Glomerular visceral epithelial cell (primary cell): Measurements from ENCODE around the gene SYVN1.
"Not testable (repeated sequence)": the region's sequence is repeated elsewhere in the genome, so short reads cannot be mapped to it uniquely, and the experiment has no call there.

Experiments used
- DNase-seq: peaks from one replicate; pipeline ENCODE4 v3.0.0-alpha.2; 2016; ENCODE audit errors: extremely low spot score

Gene SYVN1

GRCh38 chr11:65134240-65134951 lies at the start of gene SYVN1:
SYVN1 (minus strand) TSS chr11:65134519; CDS start chr11:65133601, 918 bp downstream.
- DNase-seq, result peak; percentile 80

GRCh38 chr11:65183201-65183891 lies 49.0 kb upstream of the SYVN1 start:
- DNase-seq, result no peak

- peak; percentile 39 for DNase-seq
Observed at GRCh38 chr11:65182258-65183170, 48.2 kb upstream of the SYVN1 start.

- DNase-seq, result peak; percentile 89
Observed at GRCh38 chr11:65181569-65182257, 47.4 kb upstream of the SYVN1 start, which contains the start of gene CAPN1. CAPN1 (plus strand) TSS chr11:65181928; CDS start chr11:65182702, 774 bp downstream.

- DNase-seq, result peak; percentile 65
Observed at GRCh38 chr11:65180877-65181568, 46.7 kb upstream of the SYVN1 start.

- not testable (repeated sequence) for DNase-seq
Observed at GRCh38 chr11:65174571-65175010, 40.3 kb upstream of the SYVN1 start.

GRCh38 chr11:65172600-65172999 lies 38.3 kb upstream of the SYVN1 start:
- no peak for DNase-seq

GRCh38 chr11:65170058-65170534 lies 35.8 kb upstream of the SYVN1 start, which contains the start of gene SPDYC:
SPDYC (plus strand) TSS chr11:65170233; CDS start chr11:65171358, 1,125 bp downstream.
- no peak for DNase-seq

GRCh38 chr11:65169164-65169641 lies 34.9 kb upstream of the SYVN1 start:
- DNase-seq, result no peak

GRCh38 chr11:65167656-65168055 lies 33.3 kb upstream of the SYVN1 start:
- DNase-seq, result no peak

- no peak for DNase-seq
Observed at GRCh38 chr11:65166893-65167292, 32.6 kb upstream of the SYVN1 start.

GRCh38 chr11:65165410-65166317 lies 31.3 kb upstream of the SYVN1 start:
- no peak for DNase-seq

GRCh38 chr11:65163684-65164083 lies 29.4 kb upstream of the SYVN1 start:
- no peak for DNase-seq

- DNase-seq, result no peak
Observed at GRCh38 chr11:65160643-65161042, 26.3 kb upstream of the SYVN1 start.

GRCh38 chr11:65159012-65159411 lies 24.7 kb upstream of the SYVN1 start:
- DNase-seq, result no peak

- DNase-seq, result no peak
Observed at GRCh38 chr11:65157336-65157735, 23.0 kb upstream of the SYVN1 start.

- no peak for DNase-seq
Observed at GRCh38 chr11:65156926-65157325, 22.6 kb upstream of the SYVN1 start.

GRCh38 chr11:65156256-65156655 lies 21.9 kb upstream of the SYVN1 start:
- no peak for DNase-seq

- DNase-seq, result no peak
Observed at GRCh38 chr11:65152122-65152521, 17.8 kb upstream of the SYVN1 start.
